Measurements from ENCODE around the gene SLC44A3. TPM values are rescaled to one million over a fixed set of nuclear protein-coding genes. Genes with fewer than 3 reads are reported as not detected.

Gene SLC44A3
- total and polyA plus RNA-seq, 9 of the 15 experiments (the other 6 are each of a cell fraction or from before 2014, with no cell fraction given) = not detected

- H3K9me3 ChIP-seq (replicated peaks; ENCODE audit: control insufficient read depth, insufficient read depth, low read depth, low read length) = no peaks in the 10 kb centered on the region
- intact Hi-C loops (cut with micrococcal nuclease) (no loop called here), in situ Hi-C loops (cut with MboI) (loop anchor here (10.0 kb wide), 1 partner anchor 392 kb away; no protein-coding TSS in a partner anchor)
- no peak overlapping the region for H3K9ac ChIP-seq (ENCODE audit: insufficient read depth in 1 of 2, low read depth in 2 of 2, low read length in 2 of 2)
- no peak for TF ChIP-seq STAT6 (CRISPR knock-in tag; IDR thresholded peaks at IDR 0.05)
- TF ChIP-seq CCAR2 (IDR thresholded peaks at IDR 0.05; ENCODE audit: low read depth, low read length) = no peak
- TF ChIP-seq E2F5 (CRISPR knock-in tag; IDR thresholded peaks at IDR 0.05) = no peak
- TF ChIP-seq HINFP (tag; conservative IDR thresholded peaks at IDR 0.05; ENCODE audit: low read depth) = no peak
- no peak for TF ChIP-seq ZNF324 (CRISPR knock-in tag; IDR thresholded peaks at IDR 0.05)
- DNase-seq (ENCODE audit: extremely low read depth in 1 of 4, low spot score in 3 of 4) = no peak
- 0% methylated on average over 2 of the region's 2 CpGs for WGBS (ENCODE audit: insufficient coverage, low coverage, missing lambda C conversion rate)
- no peaks in the 10 kb centered on the region for H3K9me1 ChIP-seq (ENCODE audit: control insufficient read depth, insufficient read depth, low read length)
- H3K27me3 ChIP-seq (ENCODE audit: control insufficient read depth in 2 of 2, insufficient read depth in 2 of 2, low read length in 2 of 2) = peaks cover 3 to 21% of the 10 kb centered on the region in 2 experiments
- ATAC-seq = no peak
- H3K79me2 ChIP-seq (ENCODE audit: control insufficient read depth, insufficient read depth, low read length) = no peaks in the 10 kb centered on the region
- no peak overlapping the region for H3K27ac ChIP-seq (ENCODE audit: extremely low read depth, low read depth, low read length)
- no peak for FAIRE-seq
- no TSS peak for BruUV-seq (replicated peaks)
- no peaks in the 10 kb centered on the region for H3K36me3 ChIP-seq (ENCODE audit: control insufficient read depth, insufficient read depth, low read length)
- ChIA-PET CTCF (ENCODE audit: low intra/inter-chr PET ratio) (interaction anchor here (1.1 kb wide), 1 partner anchor 192 kb away, joined by 4 read pairs; no protein-coding TSS in a partner anchor), POLR2A (interaction anchor here (0.6 kb wide), 1 partner anchor 20 kb away, joined by 3 read pairs; no protein-coding TSS in a partner anchor)
- H3K4me3 ChIP-seq = no peak overlapping the region
- no peak overlapping the region for H2AFZ ChIP-seq (ENCODE audit: low read depth, low read length)
- no peaks in the 10 kb centered on the region; a peak in 1 of 5 replicates for H3K4me1 ChIP-seq (replicated peaks in 1 of 2; ENCODE audit: control insufficient read depth in 2 of 2, insufficient read depth in 2 of 2, low read length in 2 of 2)
- no peaks in the 10 kb centered on the region for H4K20me1 ChIP-seq (replicated peaks; ENCODE audit: control insufficient read depth, insufficient read depth, low read length)
- H3K4me2 ChIP-seq (ENCODE audit: insufficient read depth, low read length) = no peak overlapping the region
These were observed 32.6 kb downstream of the SLC44A3 start for GRCh38 chr1:94852788-94853187.

All from K562 (cell line).